MCF 10A (cell line): ENCODE data around the gene IPO8. TPM values are rescaled to one million over a fixed set of nuclear protein-coding genes. Genes with fewer than 3 reads are reported as not detected.
A peak's percentile ranks its signal among the peaks of the same experiment; 100 is the strongest.

Source experiments
- Bru-seq: library from RNA; stranded (reverse); fragments of 400-500 nt; gene quantifications from one replicate; lab custom pipeline; 2021; lab: Mats Ljungman, UMichigan
- BruChase-seq, 2 experiments: library from RNA; stranded (reverse); fragments of 400-500 nt; gene quantifications; one replicate each; lab custom pipeline; 2021; lab: Mats Ljungman, UMichigan
- BruUV-seq: library from RNA; stranded (reverse); fragments of 400-500 nt; replicated peaks from 2 replicates; lab custom pipeline; 2021; lab: Mats Ljungman, UMichigan
- CTCF ChIA-PET: fragments of 300-600 bp; sonication (Branson Sonifier 250); formaldehyde crosslinking; extraction: SDS; loops from one replicate; lab custom pipeline; 2021; ENCODE audit warnings: antibody characterized with exemption, inconsistent platforms; lab: Yijun Ruan, JAX
- POLR2A ChIA-PET: fragments of 300-600, 350-650 bp; sonication (Branson Sonifier 250); formaldehyde crosslinking; extraction: SDS; loops from one replicate; lab custom pipeline; 2020; ENCODE audit warnings: antibody characterized with exemption, inconsistent platforms; lab: Yijun Ruan, JAX
- DNase-seq: peaks from one replicate; pipeline ENCODE4 v3.0.0-alpha.2; 2018; ENCODE audit not compliant: unreplicated experiment
- H3K27ac Mint-ChIP-seq: one replicate; pipeline ENCODE4 v1.8.0; 2022; ENCODE audit warnings: mild to moderate bottlenecking, low read depth, mixed read lengths; ENCODE audit not compliant: unreplicated experiment
- H3K27me3 Mint-ChIP-seq: one replicate; pipeline ENCODE4 v1.8.0; 2022; ENCODE audit warnings: mixed read lengths; ENCODE audit not compliant: insufficient read depth, unreplicated experiment
- H3K36me3 Mint-ChIP-seq: one replicate; pipeline ENCODE4 v1.8.0; 2022; ENCODE audit warnings: mild to moderate bottlenecking, moderate library complexity, mixed read lengths; ENCODE audit not compliant: insufficient read depth, unreplicated experiment
- H3K4me1 Mint-ChIP-seq: one replicate; pipeline ENCODE4 v1.8.0; 2022; ENCODE audit warnings: mixed read lengths; ENCODE audit not compliant: insufficient read depth, unreplicated experiment
- H3K4me3 Mint-ChIP-seq: one replicate; pipeline ENCODE4 v1.8.0; 2022; ENCODE audit warnings: mild to moderate bottlenecking, moderate library complexity, mixed read lengths; ENCODE audit not compliant: unreplicated experiment
- H3K9me3 Mint-ChIP-seq: one replicate; pipeline ENCODE4 v1.8.0; 2022; ENCODE audit warnings: mixed read lengths; ENCODE audit not compliant: unreplicated experiment
- CTCF ChIP-seq: fragments of 200-600 bp; IDR thresholded peaks from one replicate; pipeline ENCODE4 v1.8.0; 2022; ENCODE audit warnings: antibody characterized with exemption, mild to moderate bottlenecking; ENCODE audit not compliant: unreplicated experiment
- intact Hi-C: fragments of 100-400 bp; cut with micrococcal nuclease; formaldehyde crosslinking; loops from 2 replicates; pipeline ENCODE4 v1.14.1; 2022
- long read RNA-seq: library from polyadenylated mRNA; stranded (forward); transcript quantifications from one replicate; pipeline ENCODE4 v2.0.0, GENCODE V29; 2022
- total RNA-seq: library from RNA; stranded (reverse); gene quantifications from 2 replicates; pipeline ENCODE4 v1.2.3, GENCODE V29; 2022

Gene IPO8
- total RNA-seq (36.3 and 41.7 TPM in 2 replicates), Bru-seq, nascent RNA (percentile 74 among the genes with signal in this experiment), BruChase-seq, experiment 1, labeled RNA remaining after a 6-hour chase (percentile 82 among the genes with signal in this experiment), BruChase-seq, experiment 2, labeled RNA remaining after a 2-hour chase (percentile 77 among the genes with signal in this experiment)
- long read RNA-seq, full-length matches to known transcripts = 20 of 55 reads
- long read RNA-seq, partial matches to known transcripts = 14 of 55 reads
- long read RNA-seq, other reads (novel, unspliced or antisense) = 21 of 55 reads

- TF ChIP-seq CTCF = peak; percentile 48
- intact Hi-C loops = loop anchor here (1.0 to 2.0 kb wide), 2 partner anchors 59 to 100 kb away; partner anchors contain the start of gene CAPRIN2
- Mint-ChIP-seq H3K27ac (peak within 1 kb of the TSS; percentile 92), H3K4me1 (peaks cover 30% of the 10 kb centered on the region), H3K9me3 (no peaks in the 10 kb centered on the region), H3K36me3 (no peaks in the 10 kb centered on the region), H3K27me3 (no peaks in the 10 kb centered on the region), H3K4me3 (peak within 1 kb of the TSS; percentile 93)
- DNase-seq = peak; percentile 95
- POLR2A ChIA-PET = interaction anchor here (0.6 to 3.6 kb wide), 24 partner anchors 9 to 1314 kb away, joined by 3 to 75 read pairs (median 4); partner anchors contain the start of genes CAPRIN2 and ERGIC2
- CTCF ChIA-PET = interaction anchor here (0.6 to 2.8 kb wide), 21 partner anchors 10 to 905 kb away, joined by 3 to 26 read pairs (median 3); partner anchors contain the start of gene CAPRIN2
- BruUV-seq = TSS peak; percentile 44
These were observed at the start of gene IPO8 for GRCh38 chr12:30695199-30696102. Gene IPO8 (minus strand): TSS chr12:30695869. CDS start chr12:30695647, 222 bp downstream.

- CTCF ChIA-PET = interaction anchor here (0.8 to 1.3 kb wide), 3 partner anchors 9 to 14 kb away, joined by 3 to 4 read pairs (median 4); no protein-coding TSS in a partner anchor
- H3K27ac Mint-ChIP-seq = no peak overlapping the region
These were observed 48.7 kb upstream of the IPO8 start for GRCh38 chr12:30744321-30744720.

GRCh38 chr12:30740274-30740673, 44.6 kb upstream of the IPO8 start:
- no peak for DNase-seq
- CTCF ChIA-PET = no interaction called here
- H3K4me3 Mint-ChIP-seq = no peak overlapping the region
- H3K27ac Mint-ChIP-seq = no peak overlapping the region
- H3K9me3 Mint-ChIP-seq = no peaks in the 10 kb centered on the region
- H3K27me3 Mint-ChIP-seq = no peaks in the 10 kb centered on the region
- H3K4me1 Mint-ChIP-seq = no peaks in the 10 kb centered on the region
- no TSS peak for BruUV-seq
- intact Hi-C loops = no loop called here
- no peak for TF ChIP-seq CTCF
- peaks cover 12% of the 10 kb centered on the region for H3K36me3 Mint-ChIP-seq
- POLR2A ChIA-PET = interaction anchor here (0.7 to 1.0 kb wide), 2 partner anchors 13 to 15 kb away, joined by 4 read pairs; no protein-coding TSS in a partner anchor

More at GRCh38 chr12:30744321-30744720, 48.7 kb upstream of the IPO8 start:
- H3K27me3 Mint-ChIP-seq = no peaks in the 10 kb centered on the region
- DNase-seq = no peak
- POLR2A ChIA-PET = interaction anchor here (0.8 to 2.4 kb wide), 4 partner anchors 11 to 43 kb away, joined by 3 to 7 read pairs (median 5); partner anchors contain the start of gene CAPRIN2
- no TSS peak for BruUV-seq
- H3K36me3 Mint-ChIP-seq = peaks cover 13% of the 10 kb centered on the region
- H3K9me3 Mint-ChIP-seq = no peaks in the 10 kb centered on the region
- no peak for TF ChIP-seq CTCF
- peaks cover 15% of the 10 kb centered on the region for H3K4me1 Mint-ChIP-seq
- no peak overlapping the region for H3K4me3 Mint-ChIP-seq
- intact Hi-C loops = no loop called here
